ENCODE measurements around the gene SIRT4. TPM values are rescaled to one million over a fixed set of nuclear protein-coding genes. Genes with fewer than 3 reads are reported as not detected.

SIRT4 gene
- total RNA-seq, 6 experiments from 2014 or later = 0.56 to 4.1 (median 3.0) TPM

- H3K27ac ChIP-seq = no peak overlapping the region
- no peaks in the 10 kb centered on the region for H3K27me3 ChIP-seq
- 67% methylated on average over 4 of the region's 5 CpGs for WGBS (ENCODE audit: insufficient coverage, low coverage, low lambda C conversion rate, missing lambda C conversion rate)
- intact Hi-C loops (cut with DNase I) = no loop called here
- TF ChIP-seq POLR2A (IDR thresholded peaks at IDR 0.05) (no peak), CTCF (IDR thresholded peaks at IDR 0.05) (peak in 1 of 4 donors; percentile 8)
- no peak overlapping the region for H3K4me3 ChIP-seq
- ATAC-seq = no peak
- peaks cover 0 to 14% (median 0%) of the 10 kb centered on the region in 4 donors for H3K4me1 ChIP-seq
- H3K36me3 ChIP-seq = no peaks in the 10 kb centered on the region
- no peak for DNase-seq
- H3K9me3 ChIP-seq = no peaks in the 10 kb centered on the region
These were observed 12.1 kb downstream of the SIRT4 start for GRCh38 chr12:120314220-120314619.

- peaks cover 0 to 31% (median 7%) of the 10 kb centered on the region in 4 donors for H3K4me1 ChIP-seq
- H3K4me3 ChIP-seq = peak overlapping the region; percentile 47 to 65 (median 60)
- no peaks in the 10 kb centered on the region for H3K9me3 ChIP-seq
- TF ChIP-seq POLR2A (IDR thresholded peaks at IDR 0.05) (no peak), CTCF (IDR thresholded peaks at IDR 0.05) (no peak)
- H3K27ac ChIP-seq = peak overlapping the region; percentile 88 to 94 (median 90)
- ATAC-seq = peak; percentile 25 to 37 (median 32)
- intact Hi-C loops (cut with DNase I) = no loop called here
- WGBS (ENCODE audit: insufficient coverage, low coverage, low lambda C conversion rate, missing lambda C conversion rate) = 27% methylated on average over 9 of the region's 9 CpGs
- no peaks in the 10 kb centered on the region for H3K36me3 ChIP-seq
- no peaks in the 10 kb centered on the region for H3K27me3 ChIP-seq
- peak in 1 of 3 donors; percentile 55 for DNase-seq
These were observed 14.7 kb downstream of the SIRT4 start for GRCh38 chr12:120316798-120317223.

GRCh38 chr12:120317224-120318105 is 15.3 kb downstream of the SIRT4 start:
- H3K4me1 ChIP-seq = peaks cover 0 to 37% (median 9%) of the 10 kb centered on the region in 4 donors
- no peaks in the 10 kb centered on the region for H3K36me3 ChIP-seq
- peak overlapping the region; percentile 47 to 65 (median 60) for H3K4me3 ChIP-seq
- DNase-seq (peak; percentile 99), ATAC-seq (peak; percentile 93 to 96 (median 94))
- H3K27me3 ChIP-seq = no peaks in the 10 kb centered on the region
- peak overlapping the region; percentile 88 to 94 (median 90) for H3K27ac ChIP-seq
- peak; percentile 96 for TF ChIP-seq POLR2A (IDR thresholded peaks at IDR 0.05)
- TF ChIP-seq CTCF (IDR thresholded peaks at IDR 0.05) = peak; percentile 37 to 54 (median 42)
- WGBS (ENCODE audit: insufficient coverage, low coverage, low lambda C conversion rate, missing lambda C conversion rate) = 1% methylated on average over 35 of the region's 42 CpGs
- intact Hi-C loops (cut with DNase I) = no loop called here
- no peaks in the 10 kb centered on the region for H3K9me3 ChIP-seq

GRCh38 chr12:120321382-120322202 is 19.5 kb downstream of the SIRT4 start:
- Histone ChIP-seq H3K27ac (peak overlapping the region in 2 of 3 donors; percentile 75 to 81), H3K9me3 (no peaks in the 10 kb centered on the region), H3K4me3 (no peak overlapping the region), H3K36me3 (no peaks in the 10 kb centered on the region), H3K27me3 (no peaks in the 10 kb centered on the region), H3K4me1 (peaks cover 0 to 34% (median 14%) of the 10 kb centered on the region in 4 donors)
- intact Hi-C loops (cut with DNase I) = no loop called here
- TF ChIP-seq POLR2A (IDR thresholded peaks at IDR 0.05) (no peak), CTCF (IDR thresholded peaks at IDR 0.05) (no peak)
- 62% methylated on average over 12 of the region's 13 CpGs for WGBS (ENCODE audit: insufficient coverage, low coverage, low lambda C conversion rate, missing lambda C conversion rate)
- DNase-seq (peak in 1 of 3 donors; percentile 51), ATAC-seq (peak; percentile 20 to 52 (median 41))
